Activated naive CD4-positive, alpha-beta T cell treated with anti-CD3 and anti-CD28 coated beads, Interleukin-2, amount 50 U/mL, for 72 hours (primary cell): Measurements from ENCODE around the gene NRXN3. TPM values are rescaled to one million over a fixed set of nuclear protein-coding genes. Genes with fewer than 3 reads are reported as not detected.

Source experiments
- ATAC-seq, 2 donors: fragments of 150-1000 bp; cut with Tn5 transposase; 2 replicates each; pipeline ENCODE4 v1.10.0; 2021; ENCODE audit warnings: mild to moderate bottlenecking in 2 of 2, moderate library complexity in 2 of 2
- DNase-seq, 2 donors: peaks; one replicate each; pipeline ENCODE4 v3.0.0; 2021 to 2022; ENCODE audit warnings: low spot score in 2 of 2
- H3K27ac Mint-ChIP-seq, 2 donors: one replicate each; pipeline ENCODE4 v1.8.0; 2022; ENCODE audit warnings: mild to moderate bottlenecking in 2 of 2, mixed read lengths in 2 of 2
- H3K36me3 Mint-ChIP-seq, 2 donors: one replicate each; pipeline ENCODE4 v1.8.0; 2022; ENCODE audit warnings: mixed read lengths in 2 of 2
- H3K9me3 Mint-ChIP-seq, 2 donors: one replicate each; pipeline ENCODE4 v1.8.0; 2022; ENCODE audit warnings: mixed read lengths in 2 of 2
- total RNA-seq, 2 donors: library from RNA; stranded (reverse); gene quantifications; one replicate each; pipeline ENCODE4 v1.2.3, GENCODE V29; 2022

NRXN3 gene
- total RNA-seq, 2 donors from 2014 or later = not detected

DNA sequence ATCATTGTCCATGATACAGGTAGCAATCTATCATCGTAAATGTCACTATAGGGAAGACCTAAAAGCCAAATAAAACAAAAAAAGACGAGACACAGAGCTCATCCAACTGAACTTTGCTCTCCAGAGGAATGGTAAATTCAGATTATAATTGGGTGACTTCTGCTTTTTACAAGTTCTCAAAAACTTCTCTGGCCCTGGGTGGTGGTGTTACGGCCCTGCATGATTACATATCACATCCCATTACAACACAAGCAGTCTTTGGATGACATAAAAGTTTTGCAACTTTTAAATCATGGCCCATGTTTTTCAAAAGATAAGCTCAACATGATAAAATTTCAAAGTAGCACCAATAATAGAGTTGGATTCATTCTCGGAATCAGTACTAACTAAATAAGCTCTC lies 1741.6 kb downstream of the NRXN3 start:
- H3K27ac Mint-ChIP-seq = no peak overlapping the region
- no peaks in the 10 kb centered on the region for H3K36me3 Mint-ChIP-seq
- DNase-seq = no peak
- H3K9me3 Mint-ChIP-seq = peaks cover 12 to 14% of the 10 kb centered on the region in 2 donors
- ATAC-seq = no peak

- DNase-seq = no peak
- peaks cover 12 to 14% of the 10 kb centered on the region in 2 donors for H3K9me3 Mint-ChIP-seq
- ATAC-seq = no peak
- H3K36me3 Mint-ChIP-seq = no peaks in the 10 kb centered on the region
- H3K27ac Mint-ChIP-seq = no peak overlapping the region
Measured at GRCh38 chr14:79914595-79914994, 1744.4 kb downstream of the NRXN3 start.

GRCh38 chr14:79915406-79915805 lies 1745.2 kb downstream of the NRXN3 start:
- H3K9me3 Mint-ChIP-seq = peaks cover 7 to 17% of the 10 kb centered on the region in 2 donors
- no peak for ATAC-seq
- no peak for DNase-seq
- H3K36me3 Mint-ChIP-seq = no peaks in the 10 kb centered on the region
- no peak overlapping the region for H3K27ac Mint-ChIP-seq

DNA sequence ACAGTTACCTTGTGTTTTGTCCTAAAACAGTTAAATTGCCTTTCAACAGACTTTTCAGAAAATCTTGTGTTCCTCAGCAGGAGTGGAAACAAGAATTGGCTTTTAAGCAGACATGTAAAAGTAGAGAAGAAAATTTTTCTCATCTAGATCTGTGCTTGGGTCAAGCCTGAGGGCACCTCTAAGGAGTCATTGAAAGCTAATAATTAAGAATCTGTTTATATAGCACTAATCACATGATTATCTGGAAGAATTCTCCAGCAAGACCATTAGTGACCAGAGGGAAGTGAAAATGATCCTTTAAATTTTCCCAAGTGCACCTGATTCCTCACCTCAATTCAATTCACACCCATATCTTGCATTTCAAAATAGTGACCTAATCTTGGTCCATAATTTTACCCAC lies 1746.1 kb downstream of the NRXN3 start:
- Mint-ChIP-seq H3K27ac (no peak overlapping the region), H3K36me3 (no peaks in the 10 kb centered on the region), H3K9me3 (peaks cover 11 to 15% of the 10 kb centered on the region in 2 donors)
- ATAC-seq = no peak
- DNase-seq = no peak

DNA sequence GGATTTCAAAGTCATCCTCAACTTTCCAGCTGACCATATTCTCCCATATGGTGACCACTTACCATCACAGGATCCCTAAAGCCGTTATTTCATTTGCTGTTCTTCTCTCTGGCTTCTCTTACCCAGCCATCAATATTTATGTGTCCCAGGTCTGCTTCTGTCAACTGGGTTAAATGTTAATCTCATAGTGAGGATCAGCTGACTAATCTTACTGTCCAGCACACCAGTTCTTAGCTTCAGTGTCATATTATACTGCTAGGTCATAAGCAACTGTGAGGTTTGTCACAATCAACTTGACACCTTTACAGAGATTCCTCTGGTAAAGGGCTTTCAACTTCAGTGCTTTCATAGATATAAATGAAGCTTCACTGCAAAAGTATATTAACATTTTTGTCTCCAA lies 1746.7 kb downstream of the NRXN3 start:
- Mint-ChIP-seq H3K9me3 (peaks cover 11 to 12% of the 10 kb centered on the region in 2 donors), H3K27ac (no peak overlapping the region), H3K36me3 (no peaks in the 10 kb centered on the region)
- DNase-seq (no peak), ATAC-seq (no peak)
